Natural killer cell (primary cell): ENCODE results near the gene RNF151. TPM values are rescaled to one million over a fixed set of nuclear protein-coding genes. Genes with fewer than 3 reads are reported as not detected.

ENCODE experiments used
- ATAC-seq, 3 donors: fragments of 150-1000 bp in 2 of 3; fragments of 200-7000 bp in 1 of 3; cut with Tn5 transposase; 1 replicate in 1 of 3; 2 replicates in 2 of 3; pipeline ENCODE4 v1.10.0; 2021; ENCODE audit warnings: mild to moderate bottlenecking in 2 of 3, moderate library complexity in 2 of 3
- DNase-seq, 2 donors: peaks; one replicate each; pipeline versions ENCODE4 v3.0.0 to v3.0.0-alpha.2; 2013 to 2021; ENCODE audit warnings: mixed read lengths in 1 of 2
- H3K27ac ChIP-seq: one replicate; pipeline ENCODE4 v1.5.1; 2013; ENCODE audit warnings: mild to moderate bottlenecking, low read length
- H3K27me3 ChIP-seq: one replicate; pipeline ENCODE4 v1.6.1; 2013; ENCODE audit warnings: low read length; ENCODE audit not compliant: control insufficient read depth, insufficient read depth
- H3K36me3 ChIP-seq: one replicate; pipeline ENCODE4 v1.6.1; 2013; ENCODE audit warnings: low read length; ENCODE audit not compliant: control insufficient read depth, insufficient read depth
- H3K4me1 ChIP-seq: one replicate; pipeline ENCODE4 v1.6.1; 2013; ENCODE audit warnings: low read length; ENCODE audit not compliant: control insufficient read depth, insufficient read depth
- H3K4me3 ChIP-seq: one replicate; pipeline ENCODE4 v1.5.1; 2013; ENCODE audit warnings: low read length
- H3K9me3 ChIP-seq: one replicate; pipeline ENCODE4 v1.6.1; 2013; ENCODE audit warnings: low read length; ENCODE audit not compliant: control insufficient read depth, insufficient read depth
- H3K27ac Mint-ChIP-seq, 2 donors: one replicate each; pipeline ENCODE4 v1.8.0; 2022; ENCODE audit warnings: mild to moderate bottlenecking in 2 of 2, mixed read lengths in 2 of 2, moderate library complexity in 1 of 2
- H3K27me3 Mint-ChIP-seq, 2 donors: one replicate each; pipeline ENCODE4 v1.8.0; 2022; ENCODE audit warnings: low read depth in 2 of 2, mixed read lengths in 2 of 2
- H3K36me3 Mint-ChIP-seq: one replicate; pipeline ENCODE4 v1.8.0; 2022; ENCODE audit warnings: mixed read lengths
- H3K4me1 Mint-ChIP-seq, 2 donors: one replicate each; pipeline ENCODE4 v1.8.0; 2022; ENCODE audit warnings: mixed read lengths in 2 of 2
- H3K4me3 Mint-ChIP-seq: one replicate; pipeline ENCODE4 v1.8.0; 2022; ENCODE audit warnings: mild to moderate bottlenecking, moderate library complexity, mixed read lengths
- H3K9me3 Mint-ChIP-seq, 2 donors: one replicate each; pipeline ENCODE4 v1.8.0; 2022; ENCODE audit warnings: mixed read lengths in 2 of 2
- CTCF ChIP-seq: fragments of 200-600 bp; IDR thresholded peaks from one replicate; pipeline ENCODE4 v1.8.0; 2022; ENCODE audit warnings: antibody characterized with exemption
- WGBS: methylation state at CpG from one replicate; pipeline ENCODE4 v1.1.7; 2013; ENCODE audit warnings: missing lambda C conversion rate; ENCODE audit not compliant: insufficient coverage; 5-methylcytosine and 5-hydroxymethylcytosine counted together
- intact Hi-C: fragments of 100-400 bp; cut with micrococcal nuclease; formaldehyde crosslinking; loops from one replicate; pipeline ENCODE4 v1.14.2; 2022
- total RNA-seq, 4 donors: library from RNA; stranded (reverse); fragments of 120-200 nt in 1 of 4; gene quantifications; one replicate each; pipeline versions ENCODE4 v1.2.3 to v1.2.4, GENCODE V29; 2013 to 2022

Gene RNF151
- total RNA-seq, 3 donors from 2014 or later (not counting 1 experiment from before 2014, with no cell fraction given): not detected

- peak overlapping the region; percentile 72 for H3K27ac ChIP-seq
- peak overlapping the region; percentile 84 for H3K27ac Mint-ChIP-seq
- H3K36me3 Mint-ChIP-seq: no peaks in the 10 kb centered on the region
- no peaks in the 10 kb centered on the region for H3K9me3 Mint-ChIP-seq
- 4% methylated on average over 96 of the region's 96 CpGs for WGBS
- H3K4me1 ChIP-seq: peaks cover 36% of the 10 kb centered on the region
- peaks cover 4% of the 10 kb centered on the region for H3K36me3 ChIP-seq
- peak overlapping the region; percentile 15 for H3K4me3 ChIP-seq
- H3K27me3 ChIP-seq: peaks cover 2% of the 10 kb centered on the region
- peak overlapping the region; percentile 84 for H3K4me3 Mint-ChIP-seq
- H3K4me1 Mint-ChIP-seq: peaks cover 0 to 34% of the 10 kb centered on the region in 2 donors
- no peak for TF ChIP-seq CTCF
- intact Hi-C loops: no loop called here
- DNase-seq (peak; percentile 95 to 99), ATAC-seq (peak; percentile 82 to 94 (median 83))
- peaks cover 0 to 2% of the 10 kb centered on the region in 2 donors for H3K27me3 Mint-ChIP-seq
- no peaks in the 10 kb centered on the region for H3K9me3 ChIP-seq
Measured at GRCh38 chr16:1991948-1992703, 25.5 kb downstream of the RNF151 start.

- peak overlapping the region; percentile 75 to 85 for H3K27ac Mint-ChIP-seq
- H3K4me1 Mint-ChIP-seq: peaks cover 0 to 34% of the 10 kb centered on the region in 2 donors
- TF ChIP-seq CTCF: no peak
- Histone ChIP-seq H3K4me3 (no peak overlapping the region), H3K4me1 (peaks cover 36% of the 10 kb centered on the region), H3K27me3 (peaks cover 2% of the 10 kb centered on the region), H3K27ac (peak overlapping the region; percentile 35), H3K9me3 (no peaks in the 10 kb centered on the region), H3K36me3 (peaks cover 6% of the 10 kb centered on the region)
- H3K9me3 Mint-ChIP-seq: no peaks in the 10 kb centered on the region
- ATAC-seq (no peak), DNase-seq (peak in 1 of 2 donors; percentile 33)
- H3K27me3 Mint-ChIP-seq: peaks cover 0 to 2% of the 10 kb centered on the region in 2 donors
- intact Hi-C loops: no loop called here
- H3K4me3 Mint-ChIP-seq: no peak overlapping the region
- 59% methylated on average over 50 of the region's 50 CpGs for WGBS
- H3K36me3 Mint-ChIP-seq: no peaks in the 10 kb centered on the region
Measured at GRCh38 chr16:1992704-1993317, 26.2 kb downstream of the RNF151 start.

- DNase-seq: peak in 1 of 2 donors; percentile 58
- 100% methylated on average over 1 of the region's 2 CpGs for WGBS
Measured at GRCh38 chr16:1993731-1994131, 27.1 kb downstream of the RNF151 start.

More at GRCh38 chr16:1993731-1994131, 27.1 kb downstream of the RNF151 start:
- peaks cover 36% of the 10 kb centered on the region for H3K4me1 ChIP-seq
- no peak for ATAC-seq
- Mint-ChIP-seq H3K9me3 (no peaks in the 10 kb centered on the region), H3K27ac (peak overlapping the region; percentile 75 to 85), H3K36me3 (no peaks in the 10 kb centered on the region), H3K4me1 (peaks cover 0 to 30% of the 10 kb centered on the region in 2 donors), H3K4me3 (no peak overlapping the region), H3K27me3 (no peaks in the 10 kb centered on the region)
- no peak for TF ChIP-seq CTCF
- H3K4me3 ChIP-seq: no peak overlapping the region
- H3K9me3 ChIP-seq: no peaks in the 10 kb centered on the region
- intact Hi-C loops: no loop called here
- peaks cover 11% of the 10 kb centered on the region for H3K36me3 ChIP-seq
- H3K27me3 ChIP-seq: peaks cover 2% of the 10 kb centered on the region
- peak overlapping the region; percentile 35 for H3K27ac ChIP-seq
